Lung (tissue), 12 donors: ENCODE data around the gene TP53RK. TPM values are rescaled to one million over a fixed set of nuclear protein-coding genes. Genes with fewer than 3 reads are reported as not detected.

Source experiments
- ATAC-seq: fragments of 200-7000 bp; cut with Tn5 transposase; one replicate; pipeline ENCODE4 v1.9.1; 2020; ENCODE audit warnings: moderate number of reproducible peaks; ENCODE audit not compliant: insufficient read depth, low FRiP score
- DNase-seq, 3 donors: peaks; one replicate each; pipeline ENCODE4 v3.0.0-alpha.2; 2013 to 2017
- H3K27ac ChIP-seq, 2 donors: one replicate each; pipeline ENCODE4 v1.5.1; 2013; ENCODE audit warnings: mild to moderate bottlenecking in 2 of 2, moderate library complexity in 2 of 2, control low read depth in 1 of 2, inconsistent platforms in 1 of 2, low read depth in 1 of 2, low read length in 1 of 2
- H3K27me3 ChIP-seq, 3 donors: one replicate each; pipeline ENCODE4 v1.5.1; 2013; ENCODE audit warnings: low read length in 2 of 3; ENCODE audit not compliant: control insufficient read depth in 3 of 3, insufficient read depth in 3 of 3
- H3K36me3 ChIP-seq, 4 donors: one replicate each; pipeline ENCODE4 v1.5.1; 2013; ENCODE audit warnings: low read length in 4 of 4, mild to moderate bottlenecking in 1 of 4, moderate library complexity in 1 of 4; ENCODE audit not compliant: control insufficient read depth in 4 of 4, insufficient read depth in 4 of 4
- H3K4me1 ChIP-seq, 5 donors: one replicate each; pipeline ENCODE4 v1.5.1; 2013; ENCODE audit warnings: low read length in 5 of 5, mild to moderate bottlenecking in 2 of 5, moderate library complexity in 1 of 5; ENCODE audit not compliant: control insufficient read depth in 5 of 5, insufficient read depth in 5 of 5
- H3K4me3 ChIP-seq: one replicate; pipeline ENCODE4 v1.5.1; 2013; ENCODE audit warnings: mild to moderate bottlenecking, control low read depth, moderate library complexity
- H3K9ac ChIP-seq, 2 donors: one replicate each; pipeline ENCODE4 v1.5.1; 2013; ENCODE audit warnings: low read length in 2 of 2, control low read depth in 1 of 2; ENCODE audit not compliant: insufficient read depth in 1 of 2
- H3K9me3 ChIP-seq, 4 donors: one replicate each; pipeline ENCODE4 v1.5.1; 2013; ENCODE audit warnings: low read length in 3 of 4, mild to moderate bottlenecking in 1 of 4, moderate library complexity in 1 of 4; ENCODE audit not compliant: control insufficient read depth in 4 of 4, insufficient read depth in 3 of 4
- WGBS, 2 donors: extraction: QIAGEN DNeasy Blood & Tissue Kit; methylation state at CpG; one replicate each; pipeline ENCODE4 v1.1.7; 2013; 5-methylcytosine and 5-hydroxymethylcytosine counted together
- polyA plus RNA-seq, 2 donors: library from polyadenylated mRNA; stranded (reverse); fragments of 200-250 nt; gene quantifications; one replicate each; pipeline ENCODE4 v1.2.1, GENCODE V29; 2013
- total RNA-seq, 2 donors: library from RNA; depleted of rRNA in 1 of 2; stranded (reverse); fragments of >200 nt in 1 of 2; gene quantifications; one replicate each; pipeline ENCODE4 v1.2.1, GENCODE V29; 2014 to 2021
- TF ChIP-seq, protein P1 (sequence below): IDR thresholded peaks from 2 replicates; pipeline ENCODE4 v1.5.1; 2012; ENCODE audit warnings: mild to moderate bottlenecking; ENCODE audit errors: control extremely low read depth, extremely low read depth
- donor health status: control.
- donor health status: control.
- donor health status: Bipolar disorder and iron deficiency.
- donor health status: healthy.
- donor health status: DM: yes; HTN: yes; CAD: no.

TP53RK gene
- total and polyA plus RNA-seq, 4 donors: 11.6 to 15.7 (median 12.5) TPM

- DNase-seq: no peak
- H3K4me3 ChIP-seq: no peak overlapping the region
- no peaks in the 10 kb centered on the region for H3K36me3 ChIP-seq
- no peak overlapping the region for H3K27ac ChIP-seq
- no peak overlapping the region for H3K9ac ChIP-seq
- WGBS, 2 donors: 54 to 60% methylated on average over 12 of the region's 12 CpGs
- peaks cover 0 to 2% (median 0%) of the 10 kb centered on the region in 5 donors for H3K4me1 ChIP-seq
- ATAC-seq: no peak
- H3K27me3 ChIP-seq: no peaks in the 10 kb centered on the region
- peaks cover 0 to 1% (median 0%) of the 10 kb centered on the region in 4 donors for H3K9me3 ChIP-seq
- TF ChIP-seq, protein P1, sequence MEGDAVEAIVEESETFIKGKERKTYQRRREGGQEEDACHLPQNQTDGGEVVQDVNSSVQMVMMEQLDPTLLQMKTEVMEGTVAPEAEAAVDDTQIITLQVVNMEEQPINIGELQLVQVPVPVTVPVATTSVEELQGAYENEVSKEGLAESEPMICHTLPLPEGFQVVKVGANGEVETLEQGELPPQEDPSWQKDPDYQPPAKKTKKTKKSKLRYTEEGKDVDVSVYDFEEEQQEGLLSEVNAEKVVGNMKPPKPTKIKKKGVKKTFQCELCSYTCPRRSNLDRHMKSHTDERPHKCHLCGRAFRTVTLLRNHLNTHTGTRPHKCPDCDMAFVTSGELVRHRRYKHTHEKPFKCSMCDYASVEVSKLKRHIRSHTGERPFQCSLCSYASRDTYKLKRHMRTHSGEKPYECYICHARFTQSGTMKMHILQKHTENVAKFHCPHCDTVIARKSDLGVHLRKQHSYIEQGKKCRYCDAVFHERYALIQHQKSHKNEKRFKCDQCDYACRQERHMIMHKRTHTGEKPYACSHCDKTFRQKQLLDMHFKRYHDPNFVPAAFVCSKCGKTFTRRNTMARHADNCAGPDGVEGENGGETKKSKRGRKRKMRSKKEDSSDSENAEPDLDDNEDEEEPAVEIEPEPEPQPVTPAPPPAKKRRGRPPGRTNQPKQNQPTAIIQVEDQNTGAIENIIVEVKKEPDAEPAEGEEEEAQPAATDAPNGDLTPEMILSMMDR: no peak
These were observed 10.6 kb upstream of the TP53RK start for GRCh38 chr20:46699651-46700359.

DNA sequence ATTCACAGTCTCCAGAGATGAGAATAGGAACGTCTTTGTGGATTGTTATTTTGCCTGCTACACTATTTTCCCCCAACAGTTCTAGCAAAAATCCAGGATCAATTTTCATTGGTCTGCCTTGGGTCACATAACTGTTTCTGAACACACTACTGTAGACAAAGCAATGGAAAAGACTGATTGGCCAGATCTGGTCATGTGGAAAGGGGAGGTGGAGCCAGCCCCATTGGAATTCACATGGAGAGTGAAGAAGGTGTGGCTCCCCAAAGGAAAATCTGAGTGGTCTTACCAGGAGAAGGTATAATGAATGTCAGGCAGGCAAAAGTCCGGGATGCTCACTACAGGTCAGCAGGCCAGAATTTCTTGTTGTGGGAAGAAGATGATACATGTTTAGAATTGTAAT lies 9.5 kb upstream of the TP53RK start:
- Histone ChIP-seq H3K9ac (no peak overlapping the region), H3K27me3 (no peaks in the 10 kb centered on the region), H3K4me3 (no peak overlapping the region), H3K9me3 (peaks cover 0 to 1% (median 0%) of the 10 kb centered on the region in 4 donors), H3K27ac (no peak overlapping the region), H3K36me3 (no peaks in the 10 kb centered on the region), H3K4me1 (peaks cover 0 to 1% (median 0%) of the 10 kb centered on the region in 5 donors)
- WGBS, 2 donors: 88 to 89% methylated on average over 2 of the region's 2 CpGs
- no peak for ATAC-seq
- DNase-seq: no peak
- TF ChIP-seq, protein P1: no peak

GRCh38 chr20:46696791-46697279 lies 7.6 kb upstream of the TP53RK start:
- peaks cover 0 to 1% (median 0%) of the 10 kb centered on the region in 5 donors for H3K4me1 ChIP-seq
- H3K9me3 ChIP-seq: peaks cover 0 to 1% (median 0%) of the 10 kb centered on the region in 4 donors
- ATAC-seq: no peak
- no peak for DNase-seq
- no peak overlapping the region for H3K4me3 ChIP-seq
- WGBS, 2 donors: 82 to 94% methylated on average over 3 of the region's 3 CpGs
- TF ChIP-seq, protein P1: no peak
- no peak overlapping the region for H3K27ac ChIP-seq
- peak overlapping the region in 1 of 2 donors; percentile 13 for H3K9ac ChIP-seq
- no peaks in the 10 kb centered on the region for H3K36me3 ChIP-seq
- no peaks in the 10 kb centered on the region for H3K27me3 ChIP-seq
